Activated CD8-positive, alpha-beta memory T cell treated with anti-CD3 and anti-CD28 coated beads, Interleukin-2, amount 10 ng/mL, durations not matched to agents 7 days and 5 days (primary cell): Measurements from ENCODE around the gene PFN3. TPM values are rescaled to one million over a fixed set of nuclear protein-coding genes. Genes with fewer than 3 reads are reported as not detected.
A peak's percentile ranks its signal among the peaks of the same experiment; 100 is the strongest.

ENCODE experiments used
- ATAC-seq: fragments of 150-1000 bp; cut with Tn5 transposase; one replicate; pipeline ENCODE4 v1.10.0; 2021; ENCODE audit warnings: moderate library complexity
- CTCF ChIA-PET: fragments of 350-600 bp; sonication (Branson Sonifier 250); formaldehyde crosslinking; loops from one replicate; lab custom pipeline; 2021; ENCODE audit warnings: antibody characterized with exemption; lab: Charles Lee
- DNase-seq: peaks from one replicate; pipeline ENCODE4 v3.0.0-alpha.2; 2020
- H3K27ac Mint-ChIP-seq: one replicate; pipeline ENCODE4 v1.8.0; 2021; ENCODE audit warnings: mild to moderate bottlenecking, mixed read lengths
- H3K27me3 Mint-ChIP-seq: one replicate; pipeline ENCODE4 v1.8.0; 2021; ENCODE audit warnings: mixed read lengths
- H3K36me3 Mint-ChIP-seq: one replicate; pipeline ENCODE4 v1.8.0; 2021; ENCODE audit warnings: mild to moderate bottlenecking, mixed read lengths
- H3K4me1 Mint-ChIP-seq: one replicate; pipeline ENCODE4 v1.8.0; 2021; ENCODE audit warnings: mixed read lengths
- H3K4me3 Mint-ChIP-seq: one replicate; pipeline ENCODE4 v1.8.0; 2021; ENCODE audit warnings: mild to moderate bottlenecking, moderate library complexity, mixed read lengths
- H3K9me3 Mint-ChIP-seq: one replicate; pipeline ENCODE4 v1.8.0; 2022; ENCODE audit warnings: low read depth, mixed read lengths
- total RNA-seq, 2 experiments: library from RNA; stranded (reverse); gene quantifications; one replicate each; pipeline ENCODE4 v1.2.3, GENCODE V29; 2021

The PFN3 gene
- total RNA-seq, 2 experiments from 2014 or later: not detected

DNA sequence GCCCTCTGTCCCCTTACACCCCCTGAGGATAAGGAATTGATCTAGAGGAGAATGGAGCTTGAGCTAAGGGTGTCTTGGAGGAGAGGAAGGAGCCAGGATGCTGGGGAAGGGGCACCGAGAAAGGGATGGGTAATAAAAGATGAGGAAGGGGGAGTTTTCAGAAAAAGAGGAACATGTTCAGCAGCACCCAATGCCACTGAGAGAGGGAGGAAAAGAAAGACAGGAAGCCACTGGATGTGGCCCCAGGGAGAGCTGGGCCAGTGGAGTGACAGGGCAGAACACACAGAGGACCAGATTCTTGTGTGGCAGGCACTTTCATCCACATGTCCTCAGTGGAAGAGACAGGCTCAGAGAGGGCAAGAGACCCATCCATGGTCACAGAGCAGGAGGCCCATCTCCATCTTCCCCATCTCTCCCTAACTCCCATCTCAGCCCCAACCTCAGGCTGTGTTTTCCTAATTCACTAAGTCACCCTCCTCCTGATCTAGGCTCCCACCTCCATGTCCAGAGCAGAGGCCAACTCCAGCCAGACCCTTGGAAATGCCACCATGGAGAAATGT, 7.2 kb downstream of the PFN3 start:
- no peak for DNase-seq
- Mint-ChIP-seq H3K27me3 (no peaks in the 10 kb centered on the region), H3K27ac (no peak overlapping the region), H3K4me1 (peaks cover 32% of the 10 kb centered on the region), H3K9me3 (no peaks in the 10 kb centered on the region), H3K36me3 (no peaks in the 10 kb centered on the region), H3K4me3 (no peak overlapping the region)
- CTCF ChIA-PET: interaction anchor here (1.3 to 20.4 kb wide), 5 partner anchors 10 to 106 kb away, joined by 7 to 405 read pairs (median 249); partner anchors contain the start of genes PDLIM7, PFN3 and RGS14
- no peak for ATAC-seq

GRCh38 chr5:177392765-177393164, 7.7 kb downstream of the PFN3 start:
- CTCF ChIA-PET: interaction anchor here (1.3 to 20.4 kb wide), 8 partner anchors 11 to 106 kb away, joined by 3 to 405 read pairs (median 66); partner anchors contain the start of genes PDLIM7, PFN3, PRR7 and RGS14
- Mint-ChIP-seq H3K27me3 (no peaks in the 10 kb centered on the region), H3K36me3 (no peaks in the 10 kb centered on the region), H3K4me3 (no peak overlapping the region), H3K4me1 (peaks cover 37% of the 10 kb centered on the region), H3K27ac (no peak overlapping the region), H3K9me3 (no peaks in the 10 kb centered on the region)
- ATAC-seq (no peak), DNase-seq (no peak)

GRCh38 chr5:177390363-177391300, 9.8 kb downstream of the PFN3 start:
- H3K36me3 Mint-ChIP-seq: no peaks in the 10 kb centered on the region
- H3K4me1 Mint-ChIP-seq: peaks cover 47% of the 10 kb centered on the region
- ATAC-seq (peak; percentile 72), DNase-seq (peak; percentile 93)
- H3K27ac Mint-ChIP-seq: peak overlapping the region; percentile 88
- no peaks in the 10 kb centered on the region for H3K9me3 Mint-ChIP-seq
- no peaks in the 10 kb centered on the region for H3K27me3 Mint-ChIP-seq
- CTCF ChIA-PET: interaction anchor here (0.6 to 20.4 kb wide), 46 partner anchors 12 to 319 kb away, joined by 3 to 405 read pairs (median 5); partner anchors contain the start of genes DDX41, F12, GRK6 and LMAN2
- peak overlapping the region; percentile 37 for H3K4me3 Mint-ChIP-seq

- Mint-ChIP-seq H3K9me3 (no peaks in the 10 kb centered on the region), H3K27me3 (no peaks in the 10 kb centered on the region), H3K36me3 (no peaks in the 10 kb centered on the region), H3K27ac (peak overlapping the region; percentile 88), H3K4me1 (peaks cover 54% of the 10 kb centered on the region), H3K4me3 (peak overlapping the region; percentile 37)
- ATAC-seq (peak; percentile 66), DNase-seq (peak; percentile 72)
- CTCF ChIA-PET: interaction anchor here (0.7 to 20.4 kb wide), 35 partner anchors 11 to 729 kb away, joined by 3 to 405 read pairs (median 7); partner anchors contain the start of genes F12, GRK6, LMAN2 and PDLIM7
These were observed 11.0 kb downstream of the PFN3 start for GRCh38 chr5:177389241-177390169.

GRCh38 chr5:177388521-177389052, 11.9 kb downstream of the PFN3 start:
- no peak for DNase-seq
- Mint-ChIP-seq H3K4me3 (no peak overlapping the region), H3K36me3 (no peaks in the 10 kb centered on the region), H3K27ac (peak overlapping the region; percentile 88), H3K9me3 (no peaks in the 10 kb centered on the region), H3K27me3 (no peaks in the 10 kb centered on the region), H3K4me1 (peaks cover 54% of the 10 kb centered on the region)
- CTCF ChIA-PET: interaction anchor here (1.0 to 20.4 kb wide), 15 partner anchors 10 to 728 kb away, joined by 3 to 405 read pairs (median 39); partner anchors contain the start of genes PDLIM7, PFN3, PRR7 and RGS14
- ATAC-seq: no peak

DNA sequence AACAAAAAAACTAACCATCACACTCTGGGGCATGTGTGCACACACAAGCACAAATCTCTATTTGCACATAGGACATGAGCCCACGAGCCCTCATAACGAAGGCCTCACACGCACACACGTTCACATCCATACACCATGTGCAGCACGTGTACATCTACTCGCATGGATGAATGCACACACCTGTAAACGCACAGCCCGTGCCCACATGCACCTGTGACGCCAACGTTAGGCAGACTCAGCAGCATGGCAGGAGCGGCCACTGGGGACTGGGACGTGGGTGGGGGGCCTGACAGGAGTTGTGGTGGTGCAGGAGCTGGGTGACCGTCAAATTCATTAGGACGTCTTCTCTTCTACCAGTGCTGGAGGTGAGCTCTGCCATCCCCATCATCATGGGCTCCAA, 13.1 kb downstream of the PFN3 start:
- Mint-ChIP-seq H3K9me3 (no peaks in the 10 kb centered on the region), H3K36me3 (no peaks in the 10 kb centered on the region), H3K27me3 (no peaks in the 10 kb centered on the region), H3K27ac (no peak overlapping the region), H3K4me3 (no peak overlapping the region), H3K4me1 (peaks cover 54% of the 10 kb centered on the region)
- no peak for ATAC-seq
- CTCF ChIA-PET: interaction anchor here (1.4 to 20.4 kb wide), 6 partner anchors 9 to 111 kb away, joined by 3 to 405 read pairs (median 78); partner anchors contain the start of genes PDLIM7, PRR7 and RGS14
- DNase-seq: no peak

GRCh38 chr5:177386542-177386941, 13.9 kb downstream of the PFN3 start:
- no peak for DNase-seq
- H3K36me3 Mint-ChIP-seq: no peaks in the 10 kb centered on the region
- no peak overlapping the region for H3K4me3 Mint-ChIP-seq
- no peak overlapping the region for H3K27ac Mint-ChIP-seq
- CTCF ChIA-PET: interaction anchor here (0.7 to 20.4 kb wide), 6 partner anchors 18 to 112 kb away, joined by 3 to 405 read pairs (median 44); partner anchors contain the start of genes PDLIM7 and RGS14
- no peaks in the 10 kb centered on the region for H3K9me3 Mint-ChIP-seq
- no peaks in the 10 kb centered on the region for H3K27me3 Mint-ChIP-seq
- no peak for ATAC-seq
- peaks cover 54% of the 10 kb centered on the region for H3K4me1 Mint-ChIP-seq

DNA sequence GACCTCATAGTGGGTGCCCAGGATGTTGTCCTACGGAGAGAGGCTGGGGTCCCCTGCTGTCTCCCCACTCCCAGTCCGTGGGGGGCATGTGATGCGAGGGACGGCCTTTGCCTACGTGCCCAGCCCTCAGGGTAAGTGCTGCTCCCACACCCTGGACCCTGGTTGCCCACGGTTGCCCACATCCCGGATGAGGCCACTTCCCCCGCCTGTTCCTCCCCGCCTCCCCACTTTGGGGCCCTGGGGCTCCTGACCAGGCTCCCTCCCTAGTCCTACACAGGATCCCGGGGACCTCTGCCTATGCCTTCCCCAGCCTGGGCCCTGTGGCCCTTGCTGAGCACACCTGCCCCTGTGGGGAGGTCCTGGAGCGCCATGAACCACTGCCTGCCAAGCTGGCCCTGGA, 14.7 kb downstream of the PFN3 start:
- Mint-ChIP-seq H3K4me3 (no peak overlapping the region), H3K9me3 (no peaks in the 10 kb centered on the region), H3K36me3 (no peaks in the 10 kb centered on the region)

GRCh38 chr5:177384134-177384533, 16.3 kb downstream of the PFN3 start, which contains the start of gene SLC34A1:
Gene SLC34A1 (plus strand): TSS chr5:177384434. CDS start chr5:177385742, 1,308 bp downstream.
- CTCF ChIA-PET: interaction anchor here (1.4 to 20.4 kb wide), 4 partner anchors 19 to 117 kb away, joined by 6 to 405 read pairs (median 8); partner anchors contain the start of gene RGS14
- Mint-ChIP-seq H3K27ac (peak within 1 kb of the TSS; percentile 4), H3K4me1 (peaks cover 42% of the 10 kb centered on the region)

More for the DNA sequence above, 14.7 kb downstream of the PFN3 start:
- DNase-seq (no peak), ATAC-seq (no peak)
- no peaks in the 10 kb centered on the region for H3K27me3 Mint-ChIP-seq
- no peak overlapping the region for H3K27ac Mint-ChIP-seq
- H3K4me1 Mint-ChIP-seq: peaks cover 49% of the 10 kb centered on the region
- CTCF ChIA-PET: interaction anchor here (0.7 to 20.4 kb wide), 8 partner anchors 19 to 115 kb away, joined by 3 to 405 read pairs (median 6); partner anchors contain the start of genes PDLIM7 and RGS14

GRCh38 chr5:177383181-177383580, 17.3 kb downstream of the PFN3 start:
- Mint-ChIP-seq H3K27ac (no peak overlapping the region), H3K4me1 (peaks cover 35% of the 10 kb centered on the region), H3K4me3 (no peak overlapping the region), H3K9me3 (no peaks in the 10 kb centered on the region), H3K27me3 (no peaks in the 10 kb centered on the region), H3K36me3 (no peaks in the 10 kb centered on the region)
- ATAC-seq (no peak), DNase-seq (no peak)
- CTCF ChIA-PET: interaction anchor here (0.8 to 20.4 kb wide), 10 partner anchors 18 to 118 kb away, joined by 3 to 405 read pairs (median 4); partner anchors contain the start of gene RGS14

More at GRCh38 chr5:177384134-177384533, 16.3 kb downstream of the PFN3 start, which contains the start of gene SLC34A1:
- Mint-ChIP-seq H3K36me3 (no peaks in the 10 kb centered on the region), H3K4me3 (no peak within 1 kb of the TSS), H3K27me3 (no peaks in the 10 kb centered on the region), H3K9me3 (no peaks in the 10 kb centered on the region)
- DNase-seq (no peak), ATAC-seq (no peak)

- no peak for ATAC-seq
- H3K4me3 Mint-ChIP-seq: no peak overlapping the region
- H3K9me3 Mint-ChIP-seq: no peaks in the 10 kb centered on the region
- no peak for DNase-seq
- CTCF ChIA-PET: interaction anchor here (0.8 to 20.4 kb wide), 9 partner anchors 18 to 73 kb away, joined by 3 to 405 read pairs (median 4); partner anchors contain the start of gene RGS14
- no peak overlapping the region for H3K27ac Mint-ChIP-seq
- peaks cover 32% of the 10 kb centered on the region for H3K4me1 Mint-ChIP-seq
- H3K36me3 Mint-ChIP-seq: no peaks in the 10 kb centered on the region
- H3K27me3 Mint-ChIP-seq: no peaks in the 10 kb centered on the region
These were observed 17.9 kb downstream of the PFN3 start for GRCh38 chr5:177382423-177383029.
